C4-2B (cell line): ENCODE measurements around the gene FHIT.
"Not testable (repeated sequence)": the region's sequence is repeated elsewhere in the genome, so short reads cannot be mapped to it uniquely, and the experiment has no call there.

Experiments used
- H3K27ac ChIP-seq: fragments of 450-650 bp; 2 replicates; pipeline ENCODE4 v1.5.1; 2017
- CTCF ChIP-seq: fragments of 450-650 bp; conservative IDR thresholded peaks from 2 replicates; pipeline ENCODE4 v1.5.1; 2017; ENCODE audit warnings: mild to moderate bottlenecking
- ZFX ChIP-seq: fragments of 450-650 bp; IDR thresholded peaks from 2 replicates; pipeline ENCODE4 v1.6.1; 2017

FHIT gene

GRCh38 chr3:61040618-61041017, 210.6 kb downstream of the FHIT start:
- no peak overlapping the region for H3K27ac ChIP-seq
- TF ChIP-seq ZFX (no peak), CTCF (no peak)

DNA sequence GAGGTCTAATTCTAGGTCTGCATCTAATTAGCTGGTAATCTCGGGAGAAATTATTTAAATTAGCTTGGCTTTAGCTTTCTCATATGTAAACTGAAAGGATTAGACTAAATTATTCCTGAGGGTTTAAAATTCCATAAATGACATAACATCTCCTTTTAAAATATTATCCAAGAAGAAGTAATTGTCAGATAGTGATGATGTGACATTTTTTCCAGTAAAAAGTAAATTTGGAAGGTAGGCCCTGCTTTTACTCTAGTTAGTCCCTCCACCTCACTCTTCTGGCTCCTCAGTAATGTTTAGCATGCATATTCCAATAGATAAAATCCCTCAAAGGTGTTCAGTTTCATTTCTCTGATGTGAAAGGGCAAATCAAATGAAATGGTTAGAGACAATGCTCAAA, 215.7 kb downstream of the FHIT start:
- no peak overlapping the region for H3K27ac ChIP-seq
- no peak for TF ChIP-seq CTCF
- TF ChIP-seq ZFX = no peak

- TF ChIP-seq CTCF (no peak), ZFX (no peak)
- no peak overlapping the region for H3K27ac ChIP-seq
Observed at GRCh38 chr3:61032991-61033390, 218.3 kb downstream of the FHIT start.

DNA sequence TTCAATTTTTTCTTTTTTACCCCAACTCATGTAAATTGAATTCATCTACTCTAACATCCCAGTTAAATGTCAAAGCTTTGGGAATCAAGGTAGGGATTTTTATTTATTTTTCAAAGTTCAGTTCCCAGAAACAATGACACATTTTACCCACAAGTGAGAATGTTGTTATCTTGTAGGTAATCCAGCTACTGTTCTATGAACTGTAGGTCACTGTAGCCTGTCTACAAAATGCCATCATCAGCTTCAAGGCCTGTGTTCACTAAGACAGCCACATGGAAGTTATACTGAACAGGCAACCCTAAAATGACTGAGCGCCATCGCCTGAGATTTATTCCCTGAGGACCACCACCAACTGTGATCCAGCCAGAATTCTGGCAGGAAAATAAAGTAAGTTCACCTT, 219.7 kb downstream of the FHIT start:
- TF ChIP-seq CTCF (no peak), ZFX (no peak)
- no peak overlapping the region for H3K27ac ChIP-seq

DNA sequence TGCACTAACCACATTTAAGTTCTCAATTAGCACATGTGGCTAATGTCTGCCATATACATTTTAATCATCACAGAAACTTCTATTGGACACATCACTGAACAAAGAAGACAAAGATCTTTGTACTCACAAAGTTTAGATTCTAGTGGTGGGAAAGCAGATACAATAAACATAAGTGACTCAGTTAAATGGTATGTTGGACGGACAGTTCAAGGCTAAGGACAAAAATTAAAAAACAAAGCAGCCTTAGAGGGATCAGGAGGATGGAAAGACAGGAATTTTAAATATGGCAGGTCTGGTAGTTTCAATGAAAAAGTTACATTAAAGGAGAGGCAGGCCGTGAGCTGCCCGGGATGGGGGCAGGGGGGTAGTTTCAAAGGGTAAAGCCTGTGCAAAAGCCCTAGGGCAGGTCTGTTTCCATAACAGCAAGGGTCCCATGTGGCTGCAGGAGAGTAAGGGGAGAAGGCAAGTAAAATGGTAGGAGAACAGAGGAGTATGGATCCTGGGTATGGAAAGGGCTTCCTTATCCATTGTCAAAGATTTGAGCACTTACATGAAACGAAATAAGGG, 220.7 kb downstream of the FHIT start:
- no peak for TF ChIP-seq ZFX
- H3K27ac ChIP-seq = no peak overlapping the region

GRCh38 chr3:61029194-61029593, 222.1 kb downstream of the FHIT start:
- TF ChIP-seq ZFX (no peak), CTCF (no peak)
- no peak overlapping the region for H3K27ac ChIP-seq

DNA sequence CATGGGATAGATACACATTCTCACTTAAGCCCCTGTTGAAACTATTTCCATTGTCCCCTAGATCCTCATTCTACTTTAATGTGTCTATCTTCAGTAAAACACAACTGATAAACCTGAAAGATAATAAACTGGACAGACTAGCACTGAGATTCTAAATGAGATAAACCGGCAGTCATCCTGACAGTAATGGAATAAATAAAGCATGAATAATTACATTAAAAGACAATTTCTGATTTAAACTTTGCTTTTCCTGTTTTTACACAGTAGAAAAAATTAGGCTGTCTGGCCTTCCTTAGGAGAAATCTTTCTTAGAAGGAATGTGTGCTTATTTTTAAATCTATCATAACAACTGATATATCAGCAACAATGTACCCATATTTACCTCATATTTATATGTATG, 232.4 kb downstream of the FHIT start:
- H3K27ac ChIP-seq = no peak overlapping the region
- TF ChIP-seq ZFX (no peak), CTCF (no peak)

DNA sequence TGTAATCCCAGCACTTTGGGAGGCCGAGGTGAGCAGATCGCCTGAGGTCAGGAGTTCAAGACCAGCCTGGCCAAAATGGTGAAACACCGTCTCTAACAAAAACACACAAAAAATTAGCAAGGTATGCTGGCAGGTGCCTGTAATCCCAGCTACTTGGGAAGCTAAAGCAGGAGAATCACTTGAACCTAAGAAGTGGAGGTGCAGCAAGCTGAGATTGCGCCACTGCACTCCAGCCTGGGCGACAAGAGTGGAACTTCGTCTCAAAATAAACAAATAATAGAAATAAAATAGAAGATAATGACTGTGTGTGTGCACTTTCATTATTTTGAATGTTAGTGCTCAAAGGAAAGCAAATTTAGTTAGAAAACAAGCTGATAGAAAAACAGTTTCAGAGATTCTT, 234.2 kb downstream of the FHIT start:
- not testable (repeated sequence) for H3K27ac ChIP-seq

DNA sequence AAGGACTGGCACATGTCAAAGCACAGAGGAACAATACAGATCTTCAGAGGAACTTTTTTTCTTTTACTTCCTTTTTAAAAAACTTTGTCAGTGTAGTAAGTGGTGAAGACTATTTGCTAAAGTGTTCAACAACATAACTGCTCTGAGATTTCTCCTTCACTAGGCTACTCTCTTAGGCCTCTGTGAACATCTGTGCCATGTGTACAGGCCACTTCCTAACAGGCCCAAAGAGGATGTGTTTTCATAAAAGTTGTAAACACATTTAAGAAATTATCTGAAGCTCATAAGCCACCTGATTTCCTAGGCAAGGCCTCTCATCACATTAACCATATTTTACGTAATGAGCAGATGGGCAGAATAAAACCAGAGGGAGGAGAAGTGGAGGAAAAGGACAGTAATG, 235.4 kb downstream of the FHIT start:
- no peak for TF ChIP-seq ZFX
- no peak for TF ChIP-seq CTCF
- no peak overlapping the region for H3K27ac ChIP-seq
